ENCODE data around the gene HOTAIR.

HOTAIR gene

DNA sequence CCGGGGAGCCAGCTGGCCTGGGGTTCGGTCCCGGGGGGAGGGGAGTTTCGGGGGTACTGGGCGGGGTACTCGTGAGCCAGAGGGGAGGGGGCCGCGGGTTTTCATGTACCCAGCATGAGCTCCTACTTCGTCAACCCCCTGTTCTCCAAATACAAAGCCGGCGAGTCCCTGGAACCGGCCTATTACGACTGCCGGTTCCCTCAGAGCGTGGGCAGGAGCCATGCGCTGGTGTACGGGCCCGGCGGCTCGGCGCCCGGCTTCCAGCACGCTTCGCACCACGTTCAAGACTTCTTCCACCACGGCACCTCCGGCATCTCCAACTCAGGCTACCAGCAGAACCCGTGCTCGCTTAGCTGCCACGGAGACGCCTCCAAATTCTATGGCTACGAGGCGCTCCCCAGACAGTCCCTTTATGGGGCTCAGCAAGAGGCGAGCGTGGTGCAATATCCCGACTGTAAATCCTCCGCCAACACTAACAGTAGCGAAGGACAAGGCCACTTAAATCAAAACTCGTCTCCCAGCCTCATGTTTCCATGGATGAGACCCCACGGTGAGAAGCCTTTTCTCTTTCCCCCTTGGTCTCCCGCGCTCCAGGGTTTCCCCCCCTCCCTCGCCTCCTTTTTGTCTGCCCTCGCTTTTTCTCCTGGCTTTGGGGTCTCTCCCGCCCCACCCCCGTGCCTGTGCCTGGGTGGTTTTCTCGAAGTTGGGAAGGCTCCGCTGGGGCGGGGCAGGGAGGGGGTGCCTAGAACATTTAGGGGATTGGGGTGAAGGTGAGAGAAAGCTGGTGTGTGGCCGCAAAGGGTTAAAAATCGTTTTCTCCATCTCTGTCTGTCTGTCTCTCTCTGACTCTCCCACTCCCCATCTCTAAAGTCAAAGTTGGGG is 34.7 kb upstream of the HOTAIR start:
- no peaks in the 10 kb centered on the region for H3K79me2 ChIP-seq (ENCODE audit: low read length)
- no peaks in the 10 kb centered on the region for H3K9me2 ChIP-seq (replicated peaks; ENCODE audit: insufficient read depth, low read length)
- H3K4me2 ChIP-seq (ENCODE audit: low read depth, low read length), result no peak overlapping the region
- no peak overlapping the region for H3K4me3 ChIP-seq (ENCODE audit: low read length)
- no peaks in the 10 kb centered on the region for H3K36me3 ChIP-seq (replicated peaks; ENCODE audit: insufficient read depth, low read length)
- no peak overlapping the region for H3K27ac ChIP-seq (ENCODE audit: low read length)
- DNase-seq, result no peak
- no peaks in the 10 kb centered on the region for H3F3A ChIP-seq (ENCODE audit: insufficient read depth, low read length)
- H3K9ac ChIP-seq (ENCODE audit: low read length), result no peak overlapping the region
- H4K20me1 ChIP-seq (ENCODE audit: insufficient read depth, low read length), result no peaks in the 10 kb centered on the region
- H2AFZ ChIP-seq (ENCODE audit: low read length), result no peak overlapping the region
- TF ChIP-seq EZH2 (optimal IDR thresholded peaks at IDR 0.05; ENCODE audit: low read depth, low read length), result peak; percentile 96
- TF ChIP-seq, protein P1, sequence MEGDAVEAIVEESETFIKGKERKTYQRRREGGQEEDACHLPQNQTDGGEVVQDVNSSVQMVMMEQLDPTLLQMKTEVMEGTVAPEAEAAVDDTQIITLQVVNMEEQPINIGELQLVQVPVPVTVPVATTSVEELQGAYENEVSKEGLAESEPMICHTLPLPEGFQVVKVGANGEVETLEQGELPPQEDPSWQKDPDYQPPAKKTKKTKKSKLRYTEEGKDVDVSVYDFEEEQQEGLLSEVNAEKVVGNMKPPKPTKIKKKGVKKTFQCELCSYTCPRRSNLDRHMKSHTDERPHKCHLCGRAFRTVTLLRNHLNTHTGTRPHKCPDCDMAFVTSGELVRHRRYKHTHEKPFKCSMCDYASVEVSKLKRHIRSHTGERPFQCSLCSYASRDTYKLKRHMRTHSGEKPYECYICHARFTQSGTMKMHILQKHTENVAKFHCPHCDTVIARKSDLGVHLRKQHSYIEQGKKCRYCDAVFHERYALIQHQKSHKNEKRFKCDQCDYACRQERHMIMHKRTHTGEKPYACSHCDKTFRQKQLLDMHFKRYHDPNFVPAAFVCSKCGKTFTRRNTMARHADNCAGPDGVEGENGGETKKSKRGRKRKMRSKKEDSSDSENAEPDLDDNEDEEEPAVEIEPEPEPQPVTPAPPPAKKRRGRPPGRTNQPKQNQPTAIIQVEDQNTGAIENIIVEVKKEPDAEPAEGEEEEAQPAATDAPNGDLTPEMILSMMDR (IDR thresholded peaks at IDR 0.05; ENCODE audit: low read length), result no peak
- no peaks in the 10 kb centered on the region for H3K9me3 ChIP-seq (replicated peaks; ENCODE audit: insufficient read depth, low read length)
- peaks cover 95% of the 10 kb centered on the region for H3K27me3 ChIP-seq (replicated peaks; ENCODE audit: insufficient read depth, low read length)
- H3K4me1 ChIP-seq (ENCODE audit: low read length), result 0 out of 2 replicates have a peak, but pooled peaks cover 5% of the 10 kb centered on the region

DNA sequence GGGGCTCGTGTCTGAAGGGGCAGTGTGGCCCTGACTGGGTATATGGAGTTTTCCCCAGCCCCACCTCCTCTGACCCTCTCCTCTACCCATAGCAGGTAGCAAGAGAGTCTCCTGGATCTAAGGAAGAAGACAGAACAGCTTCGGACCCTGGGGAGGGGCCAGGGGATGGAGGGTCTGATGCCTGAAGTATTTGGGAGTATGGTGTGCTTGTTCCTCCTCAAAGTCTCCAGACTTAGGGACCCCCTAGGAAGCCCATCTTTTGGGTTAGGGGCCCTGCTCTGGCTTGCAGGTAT is 33.5 kb upstream of the HOTAIR start:
- no peak overlapping the region for H3K27ac ChIP-seq (ENCODE audit: low read length)
- TF ChIP-seq, protein P1 (IDR thresholded peaks at IDR 0.05; ENCODE audit: low read length), result no peak
- TF ChIP-seq EZH2 (optimal IDR thresholded peaks at IDR 0.05; ENCODE audit: low read depth, low read length) (peak; percentile 30), EZH2phosphoT487 (IDR thresholded peaks at IDR 0.05; ENCODE audit: low read length) (no peak)

DNA sequence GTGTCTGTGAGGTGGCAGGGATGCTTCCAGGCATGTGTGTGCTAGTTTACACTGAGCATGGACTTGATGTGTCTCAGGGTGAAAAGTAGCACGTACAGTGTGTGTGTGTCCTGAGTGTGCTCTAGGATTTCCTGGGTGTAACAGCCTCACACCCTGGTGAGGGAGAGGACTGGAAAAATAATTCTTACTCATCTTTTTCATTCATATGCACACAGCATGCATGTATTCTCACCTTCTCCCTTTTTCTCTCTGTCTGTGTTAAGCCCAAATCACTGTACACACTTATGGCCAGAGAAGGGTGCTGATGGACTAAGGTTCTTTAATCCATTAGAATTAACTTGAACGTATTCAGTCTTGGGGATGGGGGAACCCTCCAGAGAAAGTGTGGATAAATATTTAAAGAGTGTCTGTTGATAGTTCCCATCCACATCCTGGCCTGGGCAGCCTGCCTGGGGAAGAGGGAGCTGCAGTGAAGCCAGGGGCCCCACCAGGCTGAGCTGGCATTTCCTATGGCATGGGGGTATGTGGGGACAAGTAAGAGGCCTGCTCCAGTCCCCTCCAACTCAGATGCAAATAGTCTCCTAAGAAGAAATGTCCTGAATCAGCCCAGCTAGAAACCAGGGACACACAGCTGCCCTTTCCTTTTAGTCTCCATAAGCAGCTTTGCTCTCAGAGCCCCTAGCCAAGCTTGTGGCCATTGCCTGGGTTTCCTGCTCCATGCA is 32.9 kb upstream of the HOTAIR start:
- H3K79me2 ChIP-seq (ENCODE audit: low read length), result no peaks in the 10 kb centered on the region
- no peaks in the 10 kb centered on the region for H3K9me2 ChIP-seq (replicated peaks; ENCODE audit: insufficient read depth, low read length)
- H3K27me3 ChIP-seq (replicated peaks; ENCODE audit: insufficient read depth, low read length), result peaks cover 93% of the 10 kb centered on the region
- H3K4me2 ChIP-seq (ENCODE audit: low read depth, low read length), result no peak overlapping the region
- no peak overlapping the region for H3K27ac ChIP-seq (ENCODE audit: low read length)
- TF ChIP-seq EZH2phosphoT487 (IDR thresholded peaks at IDR 0.05; ENCODE audit: low read length) (no peak), EZH2 (optimal IDR thresholded peaks at IDR 0.05; ENCODE audit: low read depth, low read length) (no peak)
- TF ChIP-seq, protein P1 (IDR thresholded peaks at IDR 0.05; ENCODE audit: low read length), result no peak
- no peaks in the 10 kb centered on the region for H4K20me1 ChIP-seq (ENCODE audit: insufficient read depth, low read length)
- no peaks in the 10 kb centered on the region for H3K9me3 ChIP-seq (replicated peaks; ENCODE audit: insufficient read depth, low read length)
- no peak for DNase-seq
- H3K9ac ChIP-seq (ENCODE audit: low read length), result no peak overlapping the region
- H2AFZ ChIP-seq (ENCODE audit: low read length), result no peak overlapping the region
- 0 out of 2 replicates have a peak, but pooled peaks cover 5% of the 10 kb centered on the region for H3K4me1 ChIP-seq (ENCODE audit: low read length)
- H3K36me3 ChIP-seq (replicated peaks; ENCODE audit: insufficient read depth, low read length), result no peaks in the 10 kb centered on the region
- H3F3A ChIP-seq (ENCODE audit: insufficient read depth, low read length), result no peaks in the 10 kb centered on the region
- H3K4me3 ChIP-seq (ENCODE audit: low read length), result no peak overlapping the region

More for the DNA sequence above, 33.5 kb upstream of the HOTAIR start:
- H3K79me2 ChIP-seq (ENCODE audit: low read length), result no peaks in the 10 kb centered on the region
- H2AFZ ChIP-seq (ENCODE audit: low read length), result no peak overlapping the region
- no peak overlapping the region for H3K4me2 ChIP-seq (ENCODE audit: low read depth, low read length)
- H3K9me3 ChIP-seq (replicated peaks; ENCODE audit: insufficient read depth, low read length), result no peaks in the 10 kb centered on the region
- DNase-seq, result no peak
- H3F3A ChIP-seq (ENCODE audit: insufficient read depth, low read length), result no peaks in the 10 kb centered on the region
- H3K36me3 ChIP-seq (replicated peaks; ENCODE audit: insufficient read depth, low read length), result no peaks in the 10 kb centered on the region
- H3K27me3 ChIP-seq (replicated peaks; ENCODE audit: insufficient read depth, low read length), result peaks cover 93% of the 10 kb centered on the region
- 0 out of 2 replicates have a peak, but pooled peaks cover 5% of the 10 kb centered on the region for H3K4me1 ChIP-seq (ENCODE audit: low read length)
- no peaks in the 10 kb centered on the region for H3K9me2 ChIP-seq (replicated peaks; ENCODE audit: insufficient read depth, low read length)
- H4K20me1 ChIP-seq (ENCODE audit: insufficient read depth, low read length), result no peaks in the 10 kb centered on the region
- no peak overlapping the region for H3K4me3 ChIP-seq (ENCODE audit: low read length)
- no peak overlapping the region for H3K9ac ChIP-seq (ENCODE audit: low read length)

All from MM.1S (cell line).